D721Med (cell line): ENCODE measurements around the gene STAC.
"Not testable (repeated sequence)": the region's sequence is repeated elsewhere in the genome, so short reads cannot be mapped to it uniquely, and the experiment has no call there.

Source experiments
- DNase-seq: peaks from one replicate; pipeline ENCODE4 v3.0.0; 2011; ENCODE audit warnings: low spot score; ENCODE audit not compliant: insufficient read length
- FAIRE-seq: peaks from 2 replicates; lab custom pipeline; 2011; peaks lifted over from hg19 to GRCh38; lab: Jason Lieb, UNC
- CTCF ChIP-seq: IDR thresholded peaks from 2 replicates; pipeline ENCODE4 v1.5.1; 2012; ENCODE audit warnings: mild to moderate bottlenecking, control low read depth; ENCODE audit not compliant: insufficient read depth; ENCODE audit errors: missing control alignments

The STAC gene

DNA sequence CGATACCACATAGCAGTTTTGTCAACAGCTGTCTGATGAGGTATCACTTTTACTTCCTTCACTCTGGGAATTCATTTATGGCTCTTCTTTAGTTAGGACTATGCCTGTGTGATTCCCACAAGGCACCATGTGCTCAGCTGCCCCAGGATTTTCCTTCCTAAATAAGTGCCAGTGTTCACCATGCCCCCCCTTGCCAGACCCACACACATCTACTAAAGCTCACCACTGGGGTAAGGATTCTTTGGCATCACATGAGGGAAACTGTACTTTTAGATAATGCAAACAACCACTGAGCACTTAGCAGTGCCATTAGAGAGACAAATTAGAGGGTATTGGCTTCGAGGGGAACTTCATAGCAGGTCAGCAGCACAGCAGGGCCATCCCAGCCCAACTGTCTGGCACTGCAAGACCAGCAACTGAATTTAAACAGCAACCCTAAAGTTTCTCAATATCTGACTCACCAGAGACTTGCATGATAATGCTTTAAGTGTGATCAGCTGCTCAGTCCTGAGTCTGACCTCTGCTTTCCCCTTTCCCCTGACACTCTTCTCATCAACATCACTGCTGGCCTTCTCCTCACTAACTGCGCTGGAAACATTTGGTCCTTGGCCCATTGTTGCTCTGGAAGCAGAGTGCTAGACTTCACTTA lies 114.3 kb downstream of the STAC start:
- no peak for FAIRE-seq
- no peak for DNase-seq
- TF ChIP-seq CTCF = no peak

DNA sequence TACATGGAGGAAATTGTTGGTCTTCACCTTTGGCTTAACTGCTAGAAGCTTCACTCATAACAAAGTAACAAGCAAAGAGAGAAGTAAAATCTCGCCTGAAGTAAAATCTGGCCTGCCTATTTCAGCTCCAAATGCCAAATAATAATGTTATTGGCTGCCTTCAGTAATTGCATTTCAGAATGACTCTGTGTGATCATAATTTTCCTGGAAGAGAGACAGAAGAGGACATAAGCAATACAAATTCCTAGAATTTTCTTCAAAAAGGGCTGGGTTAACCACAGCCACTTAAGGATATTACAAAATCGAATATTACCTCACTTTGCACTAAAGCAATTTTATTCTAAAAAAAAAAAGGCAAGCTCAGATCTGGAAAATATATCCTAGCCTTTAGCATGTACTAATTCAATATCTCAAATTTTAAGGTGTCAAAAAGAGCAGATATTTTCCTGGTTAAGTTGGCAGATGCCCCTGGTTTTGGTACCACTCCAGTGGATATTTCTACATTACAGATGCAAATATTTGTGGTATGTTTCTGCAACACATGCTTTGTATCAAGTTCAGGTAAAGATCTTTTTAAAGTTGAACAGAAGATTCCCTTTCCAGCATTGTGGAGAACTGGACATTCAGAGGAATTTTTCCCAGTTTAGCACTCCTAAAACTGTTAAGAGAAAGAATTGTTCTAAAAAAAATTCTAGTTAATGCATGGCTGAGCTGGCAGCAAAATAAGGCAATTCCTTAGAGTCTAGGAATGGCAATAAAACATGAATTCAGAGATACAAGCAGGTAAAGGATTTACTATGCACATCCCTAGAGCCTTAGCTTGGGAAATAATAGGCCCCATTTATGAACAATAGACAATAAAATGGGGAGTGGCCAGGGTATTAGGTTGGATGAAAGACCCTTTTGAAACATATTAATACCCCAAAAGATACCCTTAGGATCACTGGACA lies 116.7 kb downstream of the STAC start:
- DNase-seq = no peak
- TF ChIP-seq CTCF = no peak

GRCh38 chr3:36500053-36500452 lies 119.7 kb downstream of the STAC start:
- FAIRE-seq, DNase-seq: not testable (repeated sequence)

More for the DNA sequence above, 116.7 kb downstream of the STAC start:
- FAIRE-seq = no peak

GRCh38 chr3:36501616-36502015 lies 121.3 kb downstream of the STAC start:
- TF ChIP-seq CTCF = no peak
- no peak for FAIRE-seq
- no peak for DNase-seq

DNA sequence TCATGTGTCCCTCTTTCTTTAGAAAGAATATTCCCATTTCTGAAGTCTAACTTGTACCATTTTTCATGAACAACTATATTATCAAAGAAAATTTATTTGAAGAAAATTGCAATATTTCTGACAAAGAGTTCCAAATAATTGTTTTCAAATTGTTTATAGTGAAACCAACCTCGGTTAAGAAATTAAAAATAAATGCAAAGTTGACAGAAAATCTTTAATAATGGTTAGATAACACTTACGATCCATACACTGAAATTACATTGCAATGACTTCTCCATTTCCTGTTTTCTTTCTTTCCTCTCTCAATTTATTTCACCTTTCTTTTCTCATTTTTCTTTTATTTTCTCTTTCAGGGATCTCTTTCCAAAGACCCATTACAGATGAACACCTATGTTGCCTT lies 125.1 kb downstream of the STAC start:
- DNase-seq (no peak), FAIRE-seq (no peak)
- no peak for TF ChIP-seq CTCF

- FAIRE-seq (no peak), DNase-seq (no peak)
- no peak for TF ChIP-seq CTCF
Measured at GRCh38 chr3:36511791-36512486, 131.6 kb downstream of the STAC start.

- DNase-seq = no peak
- TF ChIP-seq CTCF = no peak
- FAIRE-seq = no peak
Measured at GRCh38 chr3:36512555-36512954, 132.3 kb downstream of the STAC start.
